Activated T-helper 1 cell treated with anti-CD3 and anti-CD28 coated beads, Interleukin-2, amount 50 U/mL, for 16 hours (primary cell): ENCODE data around the gene GTF2H3.

Experiments used
- DNase-seq, 2 donors: peaks; one replicate each; pipeline ENCODE4 v3.0.0-alpha.2; 2020; ENCODE audit warnings: low read depth in 1 of 2, low spot score in 1 of 2

GTF2H3 gene

GRCh38 chr12:123707466-123707865 is 73.8 kb downstream of the GTF2H3 start:
- DNase-seq, result no peak
